Neural progenitor cell (in vitro differentiated cells): Measurements from ENCODE around the gene TAS2R46. TPM values are rescaled to one million over a fixed set of nuclear protein-coding genes. Genes with fewer than 3 reads are reported as not detected.

Source experiments
- DNase-seq: peaks from one replicate; pipeline ENCODE4 v3.0.0-alpha.2; 2016; ENCODE audit warnings: low spot score
- H2AFZ ChIP-seq: fragments of 200-600 bp; sonication (generic); replicated peaks from 2 replicates; pipeline ENCODE4 v1.6.1; 2016; ENCODE audit warnings: antibody characterized with exemption
- H3F3A ChIP-seq: fragments of 200-600 bp; sonication (generic); 2 replicates; pipeline ENCODE4 v1.6.1; 2016; ENCODE audit warnings: antibody characterized with exemption, low read depth
- H3K27ac ChIP-seq: fragments of 200-600 bp; sonication (generic); 2 replicates; pipeline ENCODE4 v1.5.1; 2016; ENCODE audit warnings: mild to moderate bottlenecking
- H3K27me3 ChIP-seq: fragments of 200-600 bp; sonication (generic); 2 replicates; pipeline ENCODE4 v1.6.1; 2016; ENCODE audit warnings: mild to moderate bottlenecking, moderate library complexity
- H3K36me3 ChIP-seq: fragments of 200-600 bp; sonication (generic); 2 replicates; pipeline ENCODE4 v1.5.1; 2016
- H3K4me1 ChIP-seq: fragments of 200-600 bp; sonication (generic); 2 replicates; pipeline ENCODE4 v1.6.1; 2016; ENCODE audit warnings: mixed run types
- H3K4me2 ChIP-seq: fragments of 200-600 bp; sonication (generic); 2 replicates; pipeline ENCODE4 v1.6.1; 2016
- H3K4me3 ChIP-seq: fragments of 200-600 bp; sonication (generic); 2 replicates; pipeline ENCODE4 v1.5.1; 2016
- H3K79me2 ChIP-seq: fragments of 200-600 bp; sonication (generic); 2 replicates; pipeline ENCODE4 v1.6.1; 2016; ENCODE audit warnings: low read depth
- H3K9ac ChIP-seq: fragments of 200-600 bp; sonication (generic); 2 replicates; pipeline ENCODE4 v1.6.1; 2016
- H3K9me3 ChIP-seq: fragments of 200-600 bp; sonication (generic); 2 replicates; pipeline ENCODE4 v1.5.1; 2016; ENCODE audit warnings: low read depth
- H4K20me1 ChIP-seq: fragments of 200-600 bp; sonication (generic); 2 replicates; pipeline ENCODE4 v1.6.1; 2016; ENCODE audit warnings: low read depth
- H3K27ac Mint-ChIP-seq: 3 replicates; pipeline ENCODE4 v1.8.0; 2021; ENCODE audit warnings: mixed read lengths
- H3K27me3 Mint-ChIP-seq: 2 replicates; pipeline ENCODE4 v1.8.0; 2022; ENCODE audit warnings: low read depth, mild to moderate bottlenecking, inconsistent platforms, moderate library complexity, mixed read lengths; ENCODE audit not compliant: insufficient read depth
- H3K36me3 Mint-ChIP-seq: 3 replicates; pipeline ENCODE4 v1.8.0; 2021; ENCODE audit warnings: mixed read lengths
- H3K4me1 Mint-ChIP-seq: 3 replicates; pipeline ENCODE4 v1.8.0; 2021; ENCODE audit warnings: mixed read lengths
- H3K4me3 Mint-ChIP-seq: 3 replicates; pipeline ENCODE4 v1.8.0; 2021; ENCODE audit warnings: mild to moderate bottlenecking, moderate library complexity, mixed read lengths
- H3K9me3 Mint-ChIP-seq: 3 replicates; pipeline ENCODE4 v1.8.0; 2020; ENCODE audit warnings: mixed read lengths
- CTCF ChIP-seq: fragments of 200-600 bp; sonication (generic); IDR thresholded peaks from 2 replicates; pipeline ENCODE4 v1.5.1; 2017; ENCODE audit warnings: antibody characterized with exemption, mild to moderate bottlenecking
- EZH2 ChIP-seq: fragments of 200-600 bp; sonication (generic); IDR thresholded peaks from 2 replicates; pipeline ENCODE4 v1.6.1; 2017; ENCODE audit warnings: antibody characterized with exemption, mild to moderate bottlenecking, moderate library complexity
- EZH2phosphoT487 ChIP-seq: fragments of 200-600 bp; sonication (generic); IDR thresholded peaks from 2 replicates; pipeline ENCODE4 v1.6.1; 2017; ENCODE audit warnings: antibody characterized with exemption
- total RNA-seq: library from RNA; depleted of rRNA; stranded (reverse); fragments of >200 nt; gene quantifications from 2 replicates; pipeline ENCODE4 v1.2.3, GENCODE V29; 2015; ENCODE audit warnings: low replicate concordance

The TAS2R46 gene
- total RNA-seq, 1 donor from 2014 or later = 1.9 TPM

DNA sequence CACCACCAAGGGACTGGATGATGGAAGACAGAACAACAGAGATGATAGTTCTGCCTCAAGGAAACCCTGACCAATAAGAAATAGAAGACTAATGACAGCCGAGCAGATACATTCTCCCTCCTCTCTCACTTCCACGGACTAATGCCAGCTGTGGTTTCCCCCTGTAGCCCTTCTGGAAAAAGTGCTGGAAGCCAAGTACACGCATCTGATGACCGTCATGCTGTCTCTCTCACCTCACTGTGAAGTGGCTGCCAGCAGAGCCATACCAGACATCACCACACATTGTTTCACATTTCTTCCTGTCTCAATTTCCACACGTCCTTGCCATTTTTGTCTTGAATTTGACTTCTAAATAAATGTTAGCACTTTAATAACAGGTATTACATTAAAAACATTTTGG lies 27.2 kb upstream of the TAS2R46 start:
- H3K4me1 ChIP-seq = no peaks in the 10 kb centered on the region
- H3K4me3 Mint-ChIP-seq = no peak overlapping the region
- H3K27me3 Mint-ChIP-seq = no peaks in the 10 kb centered on the region
- H3K27me3 ChIP-seq = no peaks in the 10 kb centered on the region
- H3K4me2 ChIP-seq = no peak overlapping the region
- H3K36me3 ChIP-seq = no peaks in the 10 kb centered on the region
- TF ChIP-seq EZH2 = no peak
- no peak for TF ChIP-seq EZH2phosphoT487
- TF ChIP-seq CTCF = no peak
- no peaks in the 10 kb centered on the region for H3K9me3 ChIP-seq
- H4K20me1 ChIP-seq = no peaks in the 10 kb centered on the region
- H3K4me1 Mint-ChIP-seq = no peaks in the 10 kb centered on the region
- DNase-seq = no peak
- H3F3A ChIP-seq = no peaks in the 10 kb centered on the region
- no peak overlapping the region for H2AFZ ChIP-seq
- H3K36me3 Mint-ChIP-seq = peaks cover 12% of the 10 kb centered on the region
- H3K9me3 Mint-ChIP-seq = peaks cover 2% of the 10 kb centered on the region
- no peak overlapping the region for H3K4me3 ChIP-seq
- no peak overlapping the region for H3K27ac ChIP-seq
- H3K27ac Mint-ChIP-seq = no peak overlapping the region
- H3K9ac ChIP-seq = no peak overlapping the region
- H3K79me2 ChIP-seq = no peaks in the 10 kb centered on the region

DNA sequence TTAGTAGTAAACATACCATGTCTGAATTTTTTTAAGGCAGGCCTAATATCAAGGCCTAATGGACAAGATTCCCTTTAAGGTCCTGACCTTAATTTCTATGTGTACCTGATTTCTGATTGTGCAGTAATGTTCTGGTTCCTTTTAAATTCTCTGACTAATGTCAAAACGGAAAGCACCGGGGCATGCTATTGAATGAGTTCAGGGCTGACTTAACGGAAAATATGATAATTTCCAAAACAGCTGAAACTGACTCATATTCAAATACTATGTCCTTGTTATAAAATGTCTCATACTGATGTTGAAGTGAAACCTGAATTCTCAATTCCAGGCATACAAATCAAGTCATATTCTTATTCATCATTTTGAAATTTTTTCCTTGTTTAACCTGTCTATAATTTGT lies 23.3 kb upstream of the TAS2R46 start:
- DNase-seq = no peak
- no peaks in the 10 kb centered on the region for H3K27me3 Mint-ChIP-seq
- Histone ChIP-seq H3F3A (no peaks in the 10 kb centered on the region), H3K79me2 (no peaks in the 10 kb centered on the region), H3K36me3 (no peaks in the 10 kb centered on the region), H3K4me2 (no peak overlapping the region), H2AFZ (no peak overlapping the region), H3K9me3 (no peaks in the 10 kb centered on the region), H3K27ac (no peak overlapping the region), H4K20me1 (no peaks in the 10 kb centered on the region), H3K4me3 (no peak overlapping the region), H3K4me1 (no peaks in the 10 kb centered on the region), H3K9ac (no peak overlapping the region), H3K27me3 (no peaks in the 10 kb centered on the region)
- peaks cover 14% of the 10 kb centered on the region for H3K9me3 Mint-ChIP-seq
- no peak overlapping the region for H3K4me3 Mint-ChIP-seq
- peaks cover 10% of the 10 kb centered on the region for H3K36me3 Mint-ChIP-seq
- no peaks in the 10 kb centered on the region for H3K4me1 Mint-ChIP-seq
- no peak overlapping the region for H3K27ac Mint-ChIP-seq
- TF ChIP-seq EZH2phosphoT487 (no peak), EZH2 (no peak), CTCF (no peak)

DNA sequence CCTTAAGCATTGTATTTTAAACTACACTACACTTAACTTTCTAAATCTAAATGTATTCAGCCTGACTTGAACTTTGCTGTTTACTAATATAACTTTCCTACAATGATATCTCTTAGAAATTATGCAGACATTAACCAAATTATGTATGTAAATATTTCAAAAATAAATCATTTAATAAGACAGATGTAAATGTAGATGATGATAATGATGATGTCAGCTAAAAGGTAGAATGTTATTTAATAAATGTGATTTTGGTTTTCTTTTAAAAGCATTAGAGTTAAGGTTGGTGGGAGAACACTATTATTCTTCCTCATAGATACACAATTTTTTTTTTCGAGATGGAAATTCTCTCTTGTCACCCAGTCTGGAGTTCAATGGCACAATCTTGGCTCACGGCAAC lies 19.9 kb upstream of the TAS2R46 start:
- no peak overlapping the region for H3K4me2 ChIP-seq
- H3K36me3 Mint-ChIP-seq = peaks cover 20% of the 10 kb centered on the region
- H3K36me3 ChIP-seq = no peaks in the 10 kb centered on the region

More for the DNA sequence above, 19.9 kb upstream of the TAS2R46 start:
- Histone ChIP-seq H3F3A (no peaks in the 10 kb centered on the region), H2AFZ (no peak overlapping the region), H3K27me3 (no peaks in the 10 kb centered on the region), H3K9me3 (no peaks in the 10 kb centered on the region), H4K20me1 (no peaks in the 10 kb centered on the region), H3K4me1 (no peaks in the 10 kb centered on the region), H3K79me2 (peaks cover 4% of the 10 kb centered on the region), H3K27ac (no peak overlapping the region), H3K4me3 (no peak overlapping the region), H3K9ac (no peak overlapping the region)
- no peaks in the 10 kb centered on the region for H3K27me3 Mint-ChIP-seq
- H3K9me3 Mint-ChIP-seq = peaks cover 16% of the 10 kb centered on the region
- DNase-seq = no peak
- no peak for TF ChIP-seq EZH2phosphoT487
- no peak for TF ChIP-seq EZH2
- no peak for TF ChIP-seq CTCF
- no peak overlapping the region for H3K4me3 Mint-ChIP-seq
- H3K4me1 Mint-ChIP-seq = no peaks in the 10 kb centered on the region
- no peak overlapping the region for H3K27ac Mint-ChIP-seq
